Measurements from ENCODE around the gene EFNA5.

The EFNA5 gene

GRCh38 chr5:107447587-107447986, 223.2 kb downstream of the EFNA5 start:
- H3K4me3 ChIP-seq (replicated peaks; ENCODE audit: low read depth, low read length), result no peak overlapping the region
- no peak for DNase-seq (ENCODE audit: low read depth)
- TF ChIP-seq CTCF (IDR thresholded peaks at IDR 0.05; ENCODE audit: low read length, missing control alignments), result no peak

- TF ChIP-seq CTCF (IDR thresholded peaks at IDR 0.05; ENCODE audit: low read length, missing control alignments), result no peak
- DNase-seq (ENCODE audit: low read depth), result no peak
- H3K4me3 ChIP-seq (replicated peaks; ENCODE audit: low read depth, low read length), result no peak overlapping the region
These were observed 223.8 kb downstream of the EFNA5 start for GRCh38 chr5:107446972-107447371.

GRCh38 chr5:107444300-107444699, 226.4 kb downstream of the EFNA5 start:
- DNase-seq (ENCODE audit: low read depth), result no peak
- no peak overlapping the region for H3K4me3 ChIP-seq (replicated peaks; ENCODE audit: low read depth, low read length)
- TF ChIP-seq CTCF (IDR thresholded peaks at IDR 0.05; ENCODE audit: low read length, missing control alignments), result no peak

GRCh38 chr5:107443897-107444296, 226.8 kb downstream of the EFNA5 start:
- no peak overlapping the region for H3K4me3 ChIP-seq (replicated peaks; ENCODE audit: low read depth, low read length)
- DNase-seq (ENCODE audit: low read depth), result no peak
- no peak for TF ChIP-seq CTCF (IDR thresholded peaks at IDR 0.05; ENCODE audit: low read length, missing control alignments)

- no peak for TF ChIP-seq CTCF (IDR thresholded peaks at IDR 0.05; ENCODE audit: low read length, missing control alignments)
- H3K4me3 ChIP-seq (replicated peaks; ENCODE audit: low read depth, low read length), result no peak overlapping the region
- DNase-seq (ENCODE audit: low read depth), result no peak
These were observed 228.3 kb downstream of the EFNA5 start for GRCh38 chr5:107442452-107442851.

GRCh38 chr5:107439832-107440231, 230.9 kb downstream of the EFNA5 start:
- H3K4me3 ChIP-seq (replicated peaks; ENCODE audit: low read depth, low read length), result no peak overlapping the region
- TF ChIP-seq CTCF (IDR thresholded peaks at IDR 0.05; ENCODE audit: low read length, missing control alignments), result no peak
- DNase-seq (ENCODE audit: low read depth), result no peak

- TF ChIP-seq CTCF (IDR thresholded peaks at IDR 0.05; ENCODE audit: low read length, missing control alignments), result no peak
- H3K4me3 ChIP-seq (replicated peaks; ENCODE audit: low read depth, low read length), result no peak overlapping the region
- no peak for DNase-seq (ENCODE audit: low read depth)
These were observed 232.7 kb downstream of the EFNA5 start for GRCh38 chr5:107437986-107438510.
